NCI-H2227 (cell line): Measurements from ENCODE around the gene MADCAM1.

Experiments used
- DNase-seq: peaks from one replicate; lab custom pipeline; 2025; ENCODE audit not compliant: unreplicated experiment; lab: John Stamatoyannopoulos, UW

Gene MADCAM1

GRCh38 chr19:488505-489417, 7.5 kb upstream of the MADCAM1 start:
- DNase-seq, result peak; percentile 96

GRCh38 chr19:489418-490196, 6.7 kb upstream of the MADCAM1 start:
- DNase-seq, result peak; percentile 53

- DNase-seq, result no peak
These were observed 5.0 kb upstream of the MADCAM1 start for GRCh38 chr19:491146-491741.

- peak; percentile 14 for DNase-seq
These were observed 4.2 kb upstream of the MADCAM1 start for GRCh38 chr19:492091-492531.

- no peak for DNase-seq
These were observed 2.7 kb upstream of the MADCAM1 start for GRCh38 chr19:493391-494170.

- no peak for DNase-seq
These were observed 1.9 kb upstream of the MADCAM1 start for GRCh38 chr19:494171-495080.

GRCh38 chr19:495081-495401, 1.2 kb upstream of the MADCAM1 start:
- DNase-seq, result no peak

GRCh38 chr19:495402-496111, 729 bp upstream of the MADCAM1 start:
- peak; percentile 42 for DNase-seq

- DNase-seq, result no peak
These were observed 700 bp downstream of the MADCAM1 start for GRCh38 chr19:496986-497385.

- DNase-seq, result no peak
These were observed 1.2 kb downstream of the MADCAM1 start for GRCh38 chr19:497491-497868.

GRCh38 chr19:497869-498510, 1.7 kb downstream of the MADCAM1 start:
- DNase-seq, result no peak

- no peak for DNase-seq
These were observed 2.2 kb downstream of the MADCAM1 start for GRCh38 chr19:498511-498891.

GRCh38 chr19:498977-499623, 2.8 kb downstream of the MADCAM1 start:
- DNase-seq, result no peak

- no peak for DNase-seq
These were observed 5.4 kb downstream of the MADCAM1 start for GRCh38 chr19:501646-502045.

GRCh38 chr19:504616-505015, 8.3 kb downstream of the MADCAM1 start:
- no peak for DNase-seq

GRCh38 chr19:506404-507285, 10.4 kb downstream of the MADCAM1 start:
- DNase-seq, result peak; percentile 96
